Raji (cell line): Measurements from ENCODE around the gene MYMK.

Experiments used
- POLR2A ChIP-seq: IDR thresholded peaks from 2 replicates; pipeline ENCODE4 v1.6.1; 2011; ENCODE audit warnings: low read depth, low read length, control low read depth; ENCODE audit not compliant: insufficient read depth

Gene MYMK

GRCh38 chr9:133545494-133546286 is 20.9 kb upstream of the MYMK start:
- no peak for TF ChIP-seq POLR2A

GRCh38 chr9:133543772-133544467 is 19.2 kb upstream of the MYMK start:
- no peak for TF ChIP-seq POLR2A

- no peak for TF ChIP-seq POLR2A
These were observed 17.2 kb upstream of the MYMK start for GRCh38 chr9:133542002-133542401.

DNA sequence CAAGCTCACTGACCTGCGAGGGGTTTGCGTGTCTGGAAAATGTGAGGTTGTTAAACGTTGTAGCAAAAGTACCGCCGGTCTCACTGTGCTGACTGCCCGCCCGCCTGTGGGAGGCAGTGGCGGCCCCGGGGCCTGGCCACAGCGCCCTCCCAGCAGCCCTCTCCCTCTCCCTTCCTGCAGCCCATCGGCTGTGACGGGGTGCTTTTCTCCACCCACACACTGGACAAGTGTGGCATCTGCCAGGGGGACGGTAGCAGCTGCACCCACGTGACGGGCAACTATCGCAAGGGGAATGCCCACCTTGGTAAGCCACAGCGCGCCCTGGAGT is 15.9 kb upstream of the MYMK start:
- TF ChIP-seq POLR2A = no peak

DNA sequence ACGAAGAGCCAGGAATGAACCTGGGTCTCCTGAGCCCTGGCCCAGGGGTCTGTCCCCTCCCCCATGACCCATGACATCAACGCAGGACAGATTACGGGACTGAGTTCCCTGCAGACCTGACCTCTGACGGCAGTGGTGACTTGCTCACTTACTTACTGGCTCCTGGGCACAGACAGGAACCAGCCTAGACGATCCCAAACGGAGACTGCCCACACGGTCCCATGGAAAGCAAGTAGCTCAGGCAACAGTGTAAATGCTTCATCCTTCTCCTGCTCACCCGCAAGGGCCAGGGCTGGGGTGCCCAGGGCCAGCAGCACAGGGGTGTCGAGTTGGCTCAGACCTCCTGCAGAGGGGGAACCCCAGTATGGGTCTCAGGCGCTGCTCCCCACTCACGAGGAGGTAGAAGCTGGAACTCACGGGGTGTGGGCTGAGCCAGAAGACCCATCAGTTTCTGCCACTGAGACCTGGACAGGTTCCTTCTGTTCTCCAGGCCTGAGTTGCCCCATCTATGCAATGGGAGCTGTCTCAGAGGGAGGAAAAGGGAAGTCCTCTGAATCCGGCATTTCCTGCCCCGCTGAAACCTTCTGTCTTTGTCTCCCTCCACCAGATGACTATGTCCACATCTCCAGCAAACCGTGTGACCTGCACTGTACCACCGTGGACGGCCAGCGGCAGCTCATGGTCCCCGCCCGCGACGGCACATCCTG is 15.4 kb upstream of the MYMK start:
- no peak for TF ChIP-seq POLR2A

- TF ChIP-seq POLR2A = no peak
These were observed 14.4 kb upstream of the MYMK start for GRCh38 chr9:133538851-133539833.

DNA sequence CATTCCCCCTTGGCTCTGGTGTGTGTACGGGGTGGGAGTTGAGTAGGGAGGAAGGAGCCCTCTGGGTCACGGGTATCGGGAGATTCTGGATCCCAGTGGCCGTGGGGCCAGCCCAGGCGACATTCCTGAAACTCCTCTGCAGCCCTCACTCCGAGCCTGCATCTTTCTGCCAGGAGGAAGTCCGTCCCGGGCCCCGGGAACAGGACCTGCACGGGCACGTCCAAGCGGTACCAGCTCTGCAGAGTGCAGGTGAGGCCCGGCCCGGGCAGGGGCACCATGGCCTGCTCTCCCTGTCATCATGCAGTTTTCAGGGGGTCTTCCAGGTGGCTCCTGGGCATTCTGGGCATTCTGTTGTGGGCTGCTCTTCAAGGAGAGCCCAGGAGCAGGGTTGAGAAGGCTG is 13.4 kb upstream of the MYMK start:
- TF ChIP-seq POLR2A = no peak

GRCh38 chr9:133537257-133537656 is 12.5 kb upstream of the MYMK start:
- TF ChIP-seq POLR2A = no peak

- no peak for TF ChIP-seq POLR2A
These were observed 11.8 kb upstream of the MYMK start for GRCh38 chr9:133536536-133536935.

DNA sequence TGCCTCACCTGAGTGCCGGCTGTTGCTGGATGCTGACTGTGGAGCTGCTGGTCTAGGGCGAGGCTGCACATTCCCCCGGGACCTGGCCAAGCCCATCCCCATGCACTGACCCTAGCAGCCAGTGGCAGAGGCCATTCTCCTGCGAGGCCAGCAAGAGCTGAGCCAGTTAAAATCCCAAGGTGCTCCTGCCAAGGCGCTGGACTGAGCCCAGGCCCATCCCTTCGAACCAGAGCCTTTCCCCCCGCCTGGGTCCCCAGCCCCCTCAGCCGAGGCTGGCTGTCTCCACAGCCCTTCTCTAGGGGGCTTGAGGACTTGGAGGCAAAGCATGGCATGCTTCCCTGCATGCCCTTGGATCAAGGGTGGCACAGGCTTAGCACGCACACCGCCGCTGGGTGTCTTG is 11.3 kb upstream of the MYMK start:
- no peak for TF ChIP-seq POLR2A

GRCh38 chr9:133535306-133535877 is 10.6 kb upstream of the MYMK start:
- TF ChIP-seq POLR2A = no peak

GRCh38 chr9:133534346-133535291 is 9.9 kb upstream of the MYMK start, which contains the start of gene ADAMTSL2:
TSS of gene ADAMTSL2 (plus strand) at chr9:133534704. CDS start at chr9:133536713, 2,009 bp downstream.
- TF ChIP-seq POLR2A = no peak

DNA sequence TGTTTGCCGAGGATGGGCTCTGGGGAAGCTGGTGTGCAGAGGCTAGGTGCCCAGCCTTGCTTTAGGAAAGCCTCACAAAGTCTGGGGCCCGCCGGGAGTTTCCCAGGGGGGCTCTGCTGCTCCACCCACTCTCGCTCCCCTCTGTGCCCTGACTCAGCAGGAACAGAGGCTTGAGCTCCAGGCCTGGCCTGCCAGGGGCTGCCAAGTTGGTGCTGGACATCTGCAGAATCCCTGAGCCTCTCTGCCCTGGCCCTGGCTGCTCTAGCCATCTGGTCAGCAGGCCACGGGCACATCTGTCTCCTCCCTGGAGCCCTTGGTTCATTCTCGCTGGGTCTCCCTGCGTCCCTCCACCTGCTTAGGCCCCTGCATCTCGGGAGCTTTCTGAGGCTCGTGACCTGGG is 9.1 kb upstream of the MYMK start:
- no peak for TF ChIP-seq POLR2A

GRCh38 chr9:133532937-133533668 is 8.3 kb upstream of the MYMK start:
- TF ChIP-seq POLR2A = no peak
